Measurements from ENCODE around the gene ZC3H7A. TPM values are rescaled to one million over a fixed set of nuclear protein-coding genes. Genes with fewer than 3 reads are reported as not detected.
"Not testable (repeated sequence)": the region's sequence is repeated elsewhere in the genome, so short reads cannot be mapped to it uniquely, and the experiment has no call there.

Gene ZC3H7A
- total and polyA plus RNA-seq, 2 donors = 32.2 to 78.8 TPM

- WGBS = 61% methylated on average over 8 of the region's 8 CpGs
- no peak for DNase-seq (ENCODE audit: extremely low spot score)
- Histone ChIP-seq H3K4me3 (ENCODE audit: low read depth, low read length) (peak overlapping the region; percentile 99), H3K4me1 (ENCODE audit: insufficient read depth) (peaks cover 6% of the 10 kb centered on the region), H3K27ac (ENCODE audit: low read depth) (no peak overlapping the region), H3K36me3 (ENCODE audit: insufficient read depth) (no peaks in the 10 kb centered on the region)
Observed at GRCh38 chr16:11795887-11796226, 1.2 kb downstream of the ZC3H7A start.

DNA sequence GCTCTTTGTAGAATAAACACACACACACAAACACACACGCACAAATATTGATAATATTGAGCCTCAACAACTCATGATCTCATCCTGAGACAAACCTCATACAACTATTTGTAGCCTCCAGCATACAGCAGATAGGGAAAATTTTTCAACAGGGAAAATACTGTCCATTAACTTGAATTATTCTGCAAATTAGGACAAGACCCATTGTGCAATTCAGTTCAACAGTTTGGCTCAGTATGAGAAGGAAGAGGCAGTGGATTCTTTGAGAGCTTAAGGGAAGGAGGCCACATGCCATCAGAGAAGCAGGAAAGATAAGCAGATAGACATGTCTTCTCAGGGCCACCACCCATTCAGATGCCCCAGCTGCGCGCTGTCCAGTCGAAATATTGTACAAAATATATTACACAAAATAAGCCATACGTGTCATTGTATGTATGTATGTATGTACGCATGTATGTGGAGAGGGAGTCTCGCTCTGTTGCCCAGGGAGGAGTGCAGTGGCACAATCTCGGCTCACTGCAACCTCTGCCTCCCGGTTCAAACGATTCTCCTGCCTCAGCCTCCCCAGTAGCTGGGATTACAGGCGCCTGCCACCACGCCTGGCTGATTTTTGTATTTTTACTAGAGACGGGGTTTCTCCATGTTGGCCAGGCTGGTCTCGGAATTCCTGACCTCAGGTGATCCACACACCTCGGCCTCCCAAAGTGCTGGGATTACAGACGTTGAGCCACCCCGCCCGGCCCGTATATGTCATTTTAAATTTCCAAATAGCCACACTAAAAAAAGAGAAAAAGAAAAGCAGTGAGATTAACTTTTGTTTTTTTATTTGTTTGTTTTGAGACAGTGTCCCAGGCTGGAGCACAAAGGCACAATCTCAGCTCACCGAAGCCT is 1.8 kb downstream of the ZC3H7A start:
- Histone ChIP-seq H3K36me3 (ENCODE audit: insufficient read depth) (no peaks in the 10 kb centered on the region), H3K4me1 (ENCODE audit: insufficient read depth) (peaks cover 6% of the 10 kb centered on the region), H3K27ac (ENCODE audit: low read depth) (no peak overlapping the region), H3K4me3 (ENCODE audit: low read depth, low read length) (no peak overlapping the region)
- DNase-seq (ENCODE audit: extremely low spot score) = no peak
- 80% methylated on average over 20 of the region's 20 CpGs for WGBS

- no peak for DNase-seq (ENCODE audit: extremely low spot score)
- 22% methylated on average over 2 of the region's 2 CpGs for WGBS
- H3K4me1 ChIP-seq (ENCODE audit: insufficient read depth) = peaks cover 6% of the 10 kb centered on the region
- no peak overlapping the region for H3K4me3 ChIP-seq (ENCODE audit: low read depth, low read length)
- no peaks in the 10 kb centered on the region for H3K36me3 ChIP-seq (ENCODE audit: insufficient read depth)
- H3K27ac ChIP-seq (ENCODE audit: low read depth) = no peak overlapping the region
Observed at GRCh38 chr16:11794447-11794846, 2.6 kb downstream of the ZC3H7A start.

DNA sequence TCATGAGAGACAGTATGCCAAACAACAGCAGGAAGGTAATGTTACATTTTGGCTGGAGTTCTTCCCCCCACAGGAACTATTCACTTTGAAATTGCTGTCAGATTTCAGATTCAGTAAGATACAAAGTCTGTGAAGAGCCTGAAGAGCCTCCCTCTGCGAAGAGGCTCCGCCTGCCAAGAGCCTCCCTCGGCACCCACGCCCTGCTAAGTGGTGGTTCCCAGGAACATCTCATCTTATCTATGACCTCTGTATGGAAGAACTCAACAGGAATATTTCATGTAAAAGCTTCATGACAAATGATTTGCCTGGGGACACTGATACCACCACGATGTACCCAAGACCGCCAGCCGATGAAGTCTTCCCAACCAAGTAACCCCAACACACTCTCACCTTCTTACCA is 3.2 kb downstream of the ZC3H7A start:
- Histone ChIP-seq H3K36me3 (ENCODE audit: insufficient read depth) (no peaks in the 10 kb centered on the region), H3K4me3 (ENCODE audit: low read depth, low read length) (no peak overlapping the region), H3K27ac (ENCODE audit: low read depth) (no peak overlapping the region), H3K4me1 (ENCODE audit: insufficient read depth) (peaks cover 6% of the 10 kb centered on the region)
- no peak for DNase-seq (ENCODE audit: extremely low spot score)
- WGBS = 70% methylated on average over 7 of the region's 7 CpGs

- peaks cover 6% of the 10 kb centered on the region for H3K4me1 ChIP-seq (ENCODE audit: insufficient read depth)
- WGBS = 41% methylated on average over 7 of the region's 7 CpGs
Observed at GRCh38 chr16:11792410-11793241, 4.4 kb downstream of the ZC3H7A start.

GRCh38 chr16:11791144-11791828 is 5.8 kb downstream of the ZC3H7A start:
- 77% methylated on average over 8 of the region's 8 CpGs for WGBS
- Histone ChIP-seq H3K27ac (ENCODE audit: low read depth) (no peak overlapping the region), H3K4me1 (ENCODE audit: insufficient read depth) (peaks cover 6% of the 10 kb centered on the region), H3K4me3 (ENCODE audit: low read depth, low read length) (no peak overlapping the region), H3K36me3 (ENCODE audit: insufficient read depth) (no peaks in the 10 kb centered on the region)
- DNase-seq (ENCODE audit: extremely low spot score) = no peak

More at GRCh38 chr16:11792410-11793241, 4.4 kb downstream of the ZC3H7A start:
- Histone ChIP-seq H3K36me3 (ENCODE audit: insufficient read depth) (no peaks in the 10 kb centered on the region), H3K4me3 (ENCODE audit: low read depth, low read length) (no peak overlapping the region), H3K27ac (ENCODE audit: low read depth) (no peak overlapping the region)
- DNase-seq (ENCODE audit: extremely low spot score) = no peak

- 89% methylated on average over 3 of the region's 3 CpGs for WGBS
- H3K27ac ChIP-seq (ENCODE audit: low read depth) = no peak overlapping the region
- H3K4me3 ChIP-seq (ENCODE audit: low read depth, low read length) = no peak overlapping the region
- H3K4me1 ChIP-seq (ENCODE audit: insufficient read depth) = peaks cover 4% of the 10 kb centered on the region
- no peaks in the 10 kb centered on the region for H3K36me3 ChIP-seq (ENCODE audit: insufficient read depth)
- DNase-seq (ENCODE audit: extremely low spot score) = no peak
Observed at GRCh38 chr16:11788914-11789313, 8.1 kb downstream of the ZC3H7A start.

GRCh38 chr16:11784980-11785599 is 12.0 kb downstream of the ZC3H7A start:
- not testable (repeated sequence) for H3K36me3 ChIP-seq (ENCODE audit: insufficient read depth); H3K27ac ChIP-seq (ENCODE audit: low read depth); H3K4me1 ChIP-seq (ENCODE audit: insufficient read depth); DNase-seq (ENCODE audit: extremely low spot score); H3K4me3 ChIP-seq (ENCODE audit: low read depth, low read length)
- 94% methylated on average over 13 of the region's 13 CpGs for WGBS

- 96% methylated on average over 6 of the region's 6 CpGs for WGBS
- DNase-seq (ENCODE audit: extremely low spot score); H3K36me3 ChIP-seq (ENCODE audit: insufficient read depth); H3K4me1 ChIP-seq (ENCODE audit: insufficient read depth); H3K27ac ChIP-seq (ENCODE audit: low read depth); H3K4me3 ChIP-seq (ENCODE audit: low read depth, low read length): not testable (repeated sequence)
Observed at GRCh38 chr16:11784381-11784780, 12.7 kb downstream of the ZC3H7A start.

DNA sequence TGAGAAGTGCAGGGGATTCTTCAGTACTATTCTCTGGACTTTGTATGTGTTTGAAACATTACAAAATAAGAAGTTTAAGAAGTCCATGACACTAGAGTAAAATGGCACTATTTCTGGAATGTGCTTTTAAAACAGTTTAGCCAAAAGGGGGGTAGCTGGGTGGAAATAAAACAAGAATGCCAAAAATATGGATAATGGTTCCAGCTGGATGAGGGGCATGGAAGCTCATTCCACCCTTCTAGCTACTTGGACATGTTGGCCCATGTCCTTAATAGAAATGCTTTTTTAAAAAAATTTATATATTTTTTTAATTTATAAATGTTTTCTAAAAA is 13.1 kb downstream of the ZC3H7A start:
- Histone ChIP-seq H3K4me1 (ENCODE audit: insufficient read depth) (no peaks in the 10 kb centered on the region), H3K27ac (ENCODE audit: low read depth) (peak overlapping the region; percentile 44), H3K4me3 (ENCODE audit: low read depth, low read length) (no peak overlapping the region), H3K36me3 (ENCODE audit: insufficient read depth) (no peaks in the 10 kb centered on the region)
- DNase-seq (ENCODE audit: extremely low spot score) = no peak

DNA sequence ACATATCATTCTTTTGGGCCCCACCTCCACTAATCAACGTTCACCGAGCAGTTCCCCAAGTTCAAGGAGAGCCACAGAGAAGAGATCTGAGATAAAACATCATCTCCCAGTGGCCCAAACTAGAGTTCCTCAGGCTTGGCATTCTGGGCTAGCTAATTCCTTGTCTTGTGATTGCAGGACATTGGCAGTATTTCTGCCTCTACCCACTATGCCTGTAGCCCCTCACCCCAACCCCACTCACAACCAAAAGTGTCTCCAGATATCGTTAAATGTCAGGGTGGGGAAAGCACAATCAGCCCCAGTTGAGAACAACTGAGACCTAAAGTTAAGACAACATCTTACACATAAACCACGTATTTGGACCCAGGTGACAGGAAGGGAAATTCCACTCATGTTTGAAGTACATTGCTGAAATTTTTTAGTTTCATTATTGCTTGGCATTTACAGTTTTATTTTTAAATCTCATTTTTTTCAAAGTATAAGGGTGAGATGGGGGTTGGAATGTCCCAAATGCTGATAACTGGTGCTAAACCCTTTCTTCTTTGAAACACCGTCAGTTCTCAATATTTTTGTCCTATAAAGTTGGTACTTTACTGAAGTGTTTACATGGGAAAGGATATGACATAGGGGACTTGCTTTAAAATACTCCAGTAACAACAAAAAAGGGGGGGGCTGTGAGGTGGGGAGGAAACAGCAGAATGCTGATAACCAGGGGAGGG is 13.6 kb downstream of the ZC3H7A start:
- Histone ChIP-seq H3K4me1 (ENCODE audit: insufficient read depth) (no peaks in the 10 kb centered on the region), H3K4me3 (ENCODE audit: low read depth, low read length) (no peak overlapping the region), H3K27ac (ENCODE audit: low read depth) (peak overlapping the region; percentile 44), H3K36me3 (ENCODE audit: insufficient read depth) (no peaks in the 10 kb centered on the region)
- no peak for DNase-seq (ENCODE audit: extremely low spot score)
- WGBS = 10% methylated on average over 5 of the region's 5 CpGs

GRCh38 chr16:11781773-11782172 is 15.3 kb downstream of the ZC3H7A start:
- no peak overlapping the region for H3K4me3 ChIP-seq (ENCODE audit: low read depth, low read length)
- H3K36me3 ChIP-seq (ENCODE audit: insufficient read depth) = no peaks in the 10 kb centered on the region
- WGBS = 50% methylated on average over 5 of the region's 5 CpGs
- no peak for DNase-seq (ENCODE audit: extremely low spot score)
- H3K27ac ChIP-seq (ENCODE audit: low read depth) = no peak overlapping the region
- no peaks in the 10 kb centered on the region for H3K4me1 ChIP-seq (ENCODE audit: insufficient read depth)

Data from urinary bladder (tissue), 4 donors.